HepG2 (cell line): ENCODE data around the gene PLIN4. TPM values are rescaled to one million over a fixed set of nuclear protein-coding genes. Genes with fewer than 3 reads are reported as not detected.
A peak's percentile ranks its signal among the peaks of the same experiment; 100 is the strongest.

Experiments used
- ATAC-seq: fragments of 200-7000 bp; cut with Tn5 transposase; 3 replicates; pipeline ENCODE4 v1.9.1; 2020; ENCODE audit warnings: mild to moderate bottlenecking, moderate library complexity
- BruUV-seq: library from RNA; stranded (reverse); fragments of 400-500 nt; replicated peaks from 2 replicates; lab custom pipeline; 2021; lab: Mats Ljungman, UMichigan
- CTCF ChIA-PET: fragments of 300-600 bp; formaldehyde crosslinking; extraction: SDS; loops from one replicate; lab custom pipeline; 2021; ENCODE audit warnings: low total read pairs, inconsistent platforms, low intra/inter-chr PET ratio; lab: Yijun Ruan, JAX
- POLR2A ChIA-PET: fragments of 350-600 bp; sonication (Branson Sonifier 250); formaldehyde crosslinking; loops from one replicate; lab custom pipeline; 2020; ENCODE audit warnings: antibody characterized with exemption, inconsistent platforms; lab: Yijun Ruan, JAX
- DNase-seq: peaks from one replicate; pipeline ENCODE4 v3.0.0-alpha.2; 2015; ENCODE audit warnings: low spot score
- FAIRE-seq: peaks from 3 replicates; lab custom pipeline; 2011; peaks lifted over from hg19 to GRCh38; lab: Jason Lieb, UNC
- H2AFZ ChIP-seq: one replicate; pipeline ENCODE4 v1.6.1; 2011; ENCODE audit warnings: low read length, inconsistent platforms
- H3K27ac ChIP-seq: fragments of 300-600 bp; 3 replicates; pipeline ENCODE4 v1.8.0; 2011; ENCODE audit warnings: mixed run types, mild to moderate bottlenecking, mixed read lengths, low read length, inconsistent platforms; ENCODE audit not compliant: insufficient read depth; ENCODE audit errors: extremely low read length
- H3K27me3 ChIP-seq, 2 experiments: fragments of 200-600 bp in 1 of 2; 2 replicates in 1 of 2; 3 replicates in 1 of 2; pipeline versions ENCODE4 v1.6.0 to v1.8.0; 2011; ENCODE audit warnings: low read length in 2 of 2, mild to moderate bottlenecking in 2 of 2, moderate library complexity in 2 of 2, inconsistent platforms in 1 of 2; ENCODE audit not compliant: insufficient read depth in 2 of 2, control insufficient read depth in 1 of 2
- H3K36me3 ChIP-seq, 2 experiments: fragments of 200-600 bp in 1 of 2; replicated peaks in 1 of 2; 2 replicates in 1 of 2; 3 replicates in 1 of 2; pipeline versions ENCODE4 v1.5.1 to v1.8.0; 2011; ENCODE audit warnings: low read length in 2 of 2, inconsistent platforms in 1 of 2; ENCODE audit not compliant: insufficient read depth in 2 of 2, control insufficient read depth in 1 of 2
- H3K4me1 ChIP-seq: 2 replicates; pipeline ENCODE4 v1.5.1; 2012; ENCODE audit warnings: low read length, inconsistent platforms; ENCODE audit not compliant: insufficient read depth
- H3K4me2 ChIP-seq: 2 replicates; pipeline ENCODE4 v1.6.0; 2011; ENCODE audit warnings: low read depth, low read length, inconsistent platforms
- H3K4me3 ChIP-seq, 3 experiments: fragments of 200-600 bp in 1 of 3; sonication (generic), shearing (Covaris generic) in 1 of 3; replicated peaks in 1 of 3; 2 replicates each; pipeline ENCODE4 v1.5.1; 2011 to 2016; ENCODE audit warnings: low read length in 3 of 3, inconsistent platforms in 2 of 3, low read depth in 2 of 3, mild to moderate bottlenecking in 2 of 3, control low read depth in 1 of 3, mixed read lengths in 1 of 3; ENCODE audit not compliant: insufficient read depth in 1 of 3
- H3K79me2 ChIP-seq: one replicate; pipeline ENCODE4 v1.6.1; 2011; ENCODE audit warnings: low read length, inconsistent platforms; ENCODE audit not compliant: insufficient read depth
- H3K9ac ChIP-seq: 2 replicates; pipeline ENCODE4 v1.6.0; 2011; ENCODE audit warnings: mild to moderate bottlenecking, low read depth, low read length, inconsistent platforms; ENCODE audit not compliant: insufficient read depth
- H3K9me3 ChIP-seq: 2 replicates; pipeline ENCODE4 v1.5.1; 2012; ENCODE audit warnings: mild to moderate bottlenecking, low read length
- H4K20me1 ChIP-seq: 2 replicates; pipeline ENCODE4 v1.6.0; 2011; ENCODE audit warnings: inconsistent platforms, mild to moderate bottlenecking, low read length, moderate library complexity; ENCODE audit not compliant: insufficient read depth
- ARNTL ChIP-seq: sonication (generic); formaldehyde crosslinking; IDR thresholded peaks from 2 replicates; pipeline ENCODE4 v1.4.0; 2020; ENCODE audit warnings: mild to moderate bottlenecking, missing genetic modification reagents
- CREB1 ChIP-seq, 2 experiments: fragments of 450-650 bp in 1 of 2; IDR thresholded peaks; 2 replicates each; pipeline ENCODE4 v1.6.1; 2016 to 2017; ENCODE audit warnings: control low read depth in 1 of 2, mild to moderate bottlenecking in 1 of 2, missing compliant biosample characterization in 1 of 2, missing genetic modification characterization in 1 of 2
- PITX1 ChIP-seq: sonication (generic); formaldehyde crosslinking; IDR thresholded peaks from 2 replicates; pipeline ENCODE4 v1.5.1; 2020; ENCODE audit warnings: mild to moderate bottlenecking, missing genetic modification reagents
- RAD51 ChIP-seq: fragments of 450-650 bp; IDR thresholded peaks from 2 replicates; pipeline ENCODE4 v1.6.1; 2016; ENCODE audit warnings: borderline replicate concordance
- ZFY ChIP-seq: sonication (generic); formaldehyde crosslinking; IDR thresholded peaks from 2 replicates; pipeline ENCODE4 v1.4.0; 2020; ENCODE audit warnings: missing genetic modification reagents
- ZNF607 ChIP-seq: sonication (generic); formaldehyde crosslinking; IDR thresholded peaks from 2 replicates; pipeline ENCODE4 v1.5.1; 2020; ENCODE audit warnings: missing genetic modification reagents, mild to moderate bottlenecking, borderline replicate concordance
- WGBS: methylation state at CpG from one replicate; pipeline ENCODE4 v1.1.6; 2017; ENCODE audit warnings: low lambda C conversion rate; 5-methylcytosine and 5-hydroxymethylcytosine counted together
- in situ Hi-C: cut with HindIII; loops from 2 replicates; pipeline ENCODE4 v1.10.0; 2017; ENCODE audit warnings: low pct_unique_long_range_greater_than_20kb; ENCODE audit not compliant: extremely low pct_ligation_motif_present
- intact Hi-C: fragments of 100-400 bp; cut with micrococcal nuclease; formaldehyde crosslinking; loops from one replicate; pipeline ENCODE4 v1.10.0; 2022; ENCODE audit not compliant: unreplicated experiment
- polyA plus RNA-seq, 8 experiments: library from polyadenylated mRNA; depleted of rRNA in 3 of 8; stranded (reverse) in 7 of 8; unstranded in 1 of 8; fragments of >200 nt; fragmentation: Illumina TruSeq in 4 of 8; extraction: Trizol in 4 of 8; gene quantifications; 2 replicates each; pipeline versions ENCODE4 v1.2.1 to v1.2.3, GENCODE V29; 2011 to 2016; ENCODE audit warnings: low read depth in 4 of 8, missing spikeins in 1 of 8, mixed read lengths in 1 of 8; ENCODE audit not compliant: insufficient read depth in 1 of 8
- total RNA-seq, 5 experiments: library from RNA; depleted of rRNA; stranded (reverse); fragments of >200 nt; fragmentation: Illumina TruSeq; extraction: Trizol; gene quantifications; 2 replicates each; pipeline ENCODE4 v1.2.3, GENCODE V29; 2016; ENCODE audit warnings: low read depth in 1 of 5
- TF ChIP-seq, protein P1 (sequence below): sonication (generic); formaldehyde crosslinking; IDR thresholded peaks from 2 replicates; pipeline ENCODE4 v1.5.1; 2020; ENCODE audit warnings: mild to moderate bottlenecking, missing genetic modification reagents, moderate library complexity
- TF ChIP-seq, protein P2 (sequence below): sonication (generic); formaldehyde crosslinking; IDR thresholded peaks from 2 replicates; pipeline ENCODE4 v1.5.0; 2020; ENCODE audit warnings: mild to moderate bottlenecking, missing genetic modification reagents

The PLIN4 gene
- total and polyA plus RNA-seq, 2 of the 13 experiments (the other 11 are each of a cell fraction or from before 2014, with no cell fraction given) = 1.1 to 1.3 TPM

DNA sequence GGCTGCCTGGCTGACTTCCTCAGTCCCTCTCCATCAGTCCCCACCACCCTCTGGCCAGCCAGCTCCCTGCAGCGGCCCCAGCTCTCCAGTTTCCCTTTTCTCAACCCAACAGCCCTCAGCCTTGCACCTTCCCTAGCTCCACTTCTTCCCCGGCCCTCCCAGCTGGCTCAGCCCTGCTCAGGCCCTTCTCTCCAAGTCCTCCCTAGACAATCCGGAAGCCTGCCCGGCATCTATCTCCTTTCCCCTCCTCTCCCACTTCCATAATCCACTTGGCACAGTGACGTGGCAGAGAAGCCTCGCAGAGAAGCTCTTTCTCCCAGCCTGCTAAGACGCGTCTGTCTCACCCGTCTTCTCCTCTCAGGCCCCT, 61.8 kb downstream of the PLIN4 start:
- no peaks in the 10 kb centered on the region for H3K9me3 ChIP-seq
- ATAC-seq = peak; percentile 33
- H3K4me3 ChIP-seq = peak overlapping the region; percentile 63 to 92 (median 85)
- peaks cover 9 to 18% of the 10 kb centered on the region in 2 experiments for H3K36me3 ChIP-seq
- H3K9ac ChIP-seq = peak overlapping the region; percentile 82
- intact Hi-C loops = loop anchor here (5.0 kb wide), 1 partner anchor 54 kb away; the partner anchor contains the start of genes CHAF1A and SH3GL1
- ChIA-PET CTCF (no interaction called here), POLR2A (interaction anchor here (0.7 to 5.5 kb wide), 4 partner anchors 15 to 63 kb away, joined by 3 to 37 read pairs (median 3); partner anchors contain the start of genes CHAF1A and HDGFL2)
- peaks cover 10% of the 10 kb centered on the region for H3K79me2 ChIP-seq
- no peak for FAIRE-seq
- DNase-seq = no peak
- peaks cover 16% of the 10 kb centered on the region for H3K4me1 ChIP-seq
- WGBS = 19% methylated on average over 9 of the region's 9 CpGs
- H3K4me2 ChIP-seq = peak overlapping the region; percentile 97
- no peak overlapping the region for H2AFZ ChIP-seq
- no peaks in the 10 kb centered on the region; a peak in 1 of 5 replicates for H3K27me3 ChIP-seq
- TF ChIP-seq RAD51 (no peak), ARNTL (CRISPR knock-in tag) (no peak), PITX1 (CRISPR knock-in tag) (no peak), CREB1 (IDR thresholded peaks at IDR 0.05) (peak; percentile 61; the same call in 1 of the 2 replicates), CREB1 (CRISPR knock-in tag; IDR thresholded peaks at IDR 0.05) (no peak), ZNF607 (0 out of 2 replicates have a peak, but pooled peaks have one; percentile 28), ZFY (peak; percentile 10; the same call in 1 of the 2 replicates)
- TF ChIP-seq, protein P1, sequence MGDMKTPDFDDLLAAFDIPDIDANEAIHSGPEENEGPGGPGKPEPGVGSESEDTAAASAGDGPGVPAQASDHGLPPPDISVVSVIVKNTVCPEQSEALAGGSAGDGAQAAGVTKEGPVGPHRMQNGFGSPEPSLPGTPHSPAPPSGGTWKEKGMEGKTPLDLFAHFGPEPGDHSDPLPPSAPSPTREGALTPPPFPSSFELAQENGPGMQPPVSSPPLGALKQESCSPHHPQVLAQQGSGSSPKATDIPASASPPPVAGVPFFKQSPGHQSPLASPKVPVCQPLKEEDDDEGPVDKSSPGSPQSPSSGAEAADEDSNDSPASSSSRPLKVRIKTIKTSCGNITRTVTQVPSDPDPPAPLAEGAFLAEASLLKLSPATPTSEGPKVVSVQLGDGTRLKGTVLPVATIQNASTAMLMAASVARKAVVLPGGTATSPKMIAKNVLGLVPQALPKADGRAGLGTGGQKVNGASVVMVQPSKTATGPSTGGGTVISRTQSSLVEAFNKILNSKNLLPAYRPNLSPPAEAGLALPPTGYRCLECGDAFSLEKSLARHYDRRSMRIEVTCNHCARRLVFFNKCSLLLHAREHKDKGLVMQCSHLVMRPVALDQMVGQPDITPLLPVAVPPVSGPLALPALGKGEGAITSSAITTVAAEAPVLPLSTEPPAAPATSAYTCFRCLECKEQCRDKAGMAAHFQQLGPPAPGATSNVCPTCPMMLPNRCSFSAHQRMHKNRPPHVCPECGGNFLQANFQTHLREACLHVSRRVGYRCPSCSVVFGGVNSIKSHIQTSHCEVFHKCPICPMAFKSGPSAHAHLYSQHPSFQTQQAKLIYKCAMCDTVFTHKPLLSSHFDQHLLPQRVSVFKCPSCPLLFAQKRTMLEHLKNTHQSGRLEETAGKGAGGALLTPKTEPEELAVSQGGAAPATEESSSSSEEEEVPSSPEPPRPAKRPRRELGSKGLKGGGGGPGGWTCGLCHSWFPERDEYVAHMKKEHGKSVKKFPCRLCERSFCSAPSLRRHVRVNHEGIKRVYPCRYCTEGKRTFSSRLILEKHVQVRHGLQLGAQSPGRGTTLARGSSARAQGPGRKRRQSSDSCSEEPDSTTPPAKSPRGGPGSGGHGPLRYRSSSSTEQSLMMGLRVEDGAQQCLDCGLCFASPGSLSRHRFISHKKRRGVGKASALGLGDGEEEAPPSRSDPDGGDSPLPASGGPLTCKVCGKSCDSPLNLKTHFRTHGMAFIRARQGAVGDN (CRISPR knock-in tag) = peak; percentile 22
- TF ChIP-seq, protein P2, sequence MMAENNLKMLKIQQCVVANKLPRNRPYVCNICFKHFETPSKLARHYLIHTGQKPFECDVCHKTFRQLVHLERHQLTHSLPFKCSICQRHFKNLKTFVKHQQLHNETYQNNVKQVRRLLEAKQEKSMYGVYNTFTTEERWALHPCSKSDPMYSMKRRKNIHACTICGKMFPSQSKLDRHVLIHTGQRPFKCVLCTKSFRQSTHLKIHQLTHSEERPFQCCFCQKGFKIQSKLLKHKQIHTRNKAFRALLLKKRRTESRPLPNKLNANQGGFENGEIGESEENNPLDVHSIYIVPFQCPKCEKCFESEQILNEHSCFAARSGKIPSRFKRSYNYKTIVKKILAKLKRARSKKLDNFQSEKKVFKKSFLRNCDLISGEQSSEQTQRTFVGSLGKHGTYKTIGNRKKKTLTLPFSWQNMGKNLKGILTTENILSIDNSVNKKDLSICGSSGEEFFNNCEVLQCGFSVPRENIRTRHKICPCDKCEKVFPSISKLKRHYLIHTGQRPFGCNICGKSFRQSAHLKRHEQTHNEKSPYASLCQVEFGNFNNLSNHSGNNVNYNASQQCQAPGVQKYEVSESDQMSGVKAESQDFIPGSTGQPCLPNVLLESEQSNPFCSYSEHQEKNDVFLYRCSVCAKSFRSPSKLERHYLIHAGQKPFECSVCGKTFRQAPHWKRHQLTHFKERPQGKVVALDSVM (CRISPR knock-in tag) = 0 out of 2 replicates have a peak, but pooled peaks have one; percentile 11
- no TSS peak for BruUV-seq
- H3K27ac ChIP-seq = peak overlapping the region; percentile 64
- in situ Hi-C loops = no loop called here
- H4K20me1 ChIP-seq = no peaks in the 10 kb centered on the region
